SHP77 (cell line): ENCODE measurements around the gene PHACTR1.
"Not testable (repeated sequence)": the region's sequence is repeated elsewhere in the genome, so short reads cannot be mapped to it uniquely, and the experiment has no call there.

Source experiments
- DNase-seq, 2 experiments: peaks; one replicate each; lab custom pipeline; 2025; lab: John Stamatoyannopoulos, UW

PHACTR1 gene

DNA sequence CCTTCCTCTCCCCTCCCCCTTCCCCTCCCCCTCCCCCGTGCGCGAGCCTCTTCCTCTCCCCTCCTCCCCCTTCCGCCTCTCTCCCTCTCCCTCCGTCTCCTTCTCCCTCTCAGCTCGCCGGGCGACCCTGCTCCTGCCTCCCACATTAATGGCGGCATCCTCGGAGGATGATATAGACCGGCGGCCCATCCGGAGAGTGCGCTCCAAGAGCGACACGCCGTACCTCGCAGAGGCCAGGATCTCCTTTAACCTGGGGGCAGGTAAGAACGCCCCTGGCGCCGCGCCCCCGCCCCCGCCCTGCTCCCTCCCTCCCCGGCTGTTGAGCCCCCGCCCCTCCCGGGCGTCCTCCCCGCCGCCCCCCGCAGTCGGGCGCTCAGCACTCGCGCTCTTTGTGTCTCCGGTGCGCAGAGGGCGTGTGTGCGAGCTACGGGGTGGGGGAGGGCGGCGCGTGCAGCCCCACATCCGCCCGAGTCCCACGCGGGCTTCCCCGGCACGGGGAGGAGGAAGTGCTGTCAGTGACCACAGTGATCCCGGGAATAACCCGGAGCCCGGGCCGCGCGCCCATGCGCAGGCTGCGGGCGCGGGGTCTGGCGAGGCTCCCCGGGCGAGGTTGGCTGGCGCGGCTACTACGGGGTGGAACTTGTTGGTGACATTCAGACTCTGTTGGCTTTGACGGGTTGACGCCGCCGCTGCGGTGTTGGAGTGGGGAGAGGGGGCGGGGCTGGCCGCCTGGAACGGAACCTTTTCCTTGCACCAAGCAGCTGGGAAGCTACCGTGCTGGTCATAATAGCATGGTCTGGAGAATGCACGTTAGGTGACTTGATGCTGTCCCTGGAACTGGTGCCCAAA, 33.2 kb downstream of the PHACTR1 start:
- DNase-seq: no peak

DNA sequence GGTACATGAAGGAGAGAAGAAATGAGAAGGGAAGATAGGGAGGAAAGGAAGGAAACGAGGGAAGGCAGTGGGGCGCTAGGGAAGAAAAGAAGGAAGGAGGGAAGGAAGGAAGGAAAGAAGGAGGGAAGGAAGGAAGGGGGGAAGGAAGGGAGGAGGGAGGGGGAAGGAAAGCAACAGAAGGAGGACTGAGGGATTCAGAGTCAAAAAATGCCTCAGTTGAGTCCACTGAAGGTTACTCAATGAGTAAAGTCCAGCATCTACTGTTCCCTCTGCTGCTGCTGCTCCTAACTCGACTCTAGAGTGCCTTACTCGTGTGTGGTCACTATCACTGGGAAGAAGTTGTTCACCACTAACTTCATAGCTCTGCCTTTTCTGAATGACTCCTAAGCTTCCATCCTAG, 33.8 kb downstream of the PHACTR1 start:
- DNase-seq: no peak

DNA sequence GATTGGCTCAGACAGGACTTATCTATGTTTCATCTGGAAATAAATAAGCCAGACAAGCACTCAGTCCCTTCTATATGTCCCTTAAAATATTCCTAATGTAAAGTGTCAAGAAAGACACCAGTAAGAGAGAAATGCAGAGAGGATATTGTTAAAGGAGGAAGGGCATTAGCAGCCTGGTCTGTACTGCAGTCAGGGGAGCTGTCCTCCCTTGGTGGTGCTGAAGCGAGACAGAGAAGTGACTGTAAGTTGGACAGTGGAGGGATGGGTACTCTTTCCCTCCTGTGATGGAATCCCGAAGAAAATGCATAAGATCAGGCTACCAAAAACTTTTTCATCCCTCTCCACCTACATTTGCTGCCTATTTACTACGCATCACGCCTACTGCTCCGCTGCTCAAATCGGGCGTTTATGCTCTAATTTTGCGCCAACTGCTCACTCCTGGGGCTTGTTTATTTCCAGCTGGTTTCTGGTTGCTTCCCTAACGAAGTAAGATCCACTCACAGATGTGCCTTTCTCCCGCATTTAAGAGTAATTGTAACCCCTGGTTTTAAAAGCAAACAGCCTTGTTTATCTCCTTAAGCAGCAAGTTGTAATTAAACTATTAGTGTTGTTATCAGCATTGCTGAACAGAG, 35.2 kb downstream of the PHACTR1 start:
- DNase-seq: no peak

DNA sequence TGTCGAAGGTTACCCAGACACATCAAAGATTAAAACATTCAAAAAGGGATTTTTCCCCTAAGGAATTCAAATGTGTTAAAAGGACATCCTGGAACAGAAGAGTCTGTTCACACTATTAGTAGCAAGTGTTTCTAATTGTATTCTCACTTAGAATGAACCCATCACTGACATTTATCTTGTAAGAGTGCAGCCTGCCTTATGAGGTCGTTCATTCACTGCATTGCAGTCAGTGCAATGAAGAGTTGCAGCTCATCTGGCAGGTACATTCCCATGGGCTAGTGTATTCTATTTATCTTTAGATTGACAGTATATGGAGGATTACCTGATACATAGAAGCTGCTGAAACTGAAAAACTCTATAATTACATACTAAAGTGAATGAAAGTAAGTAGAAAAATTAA, 36.5 kb downstream of the PHACTR1 start:
- no peak for DNase-seq

DNA sequence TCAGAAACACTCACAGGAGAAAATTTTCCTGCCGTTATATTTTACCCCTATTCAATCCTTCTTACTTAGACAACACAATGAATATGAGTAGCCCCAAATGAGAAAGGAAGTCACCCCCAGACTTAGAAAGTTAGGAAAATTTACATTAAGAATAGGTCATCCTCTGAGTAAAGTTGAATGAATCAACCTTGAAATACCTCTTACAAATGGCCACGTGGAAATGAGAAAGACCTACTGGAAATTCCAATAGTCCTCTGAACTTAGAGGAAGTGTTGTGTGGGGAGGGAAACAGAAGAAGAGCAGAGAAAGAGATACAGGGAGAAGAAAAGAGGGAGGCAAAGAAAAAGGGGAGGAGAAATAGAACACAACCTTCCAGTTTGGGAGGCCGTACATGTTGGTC, 43.7 kb downstream of the PHACTR1 start:
- no peak for DNase-seq

DNA sequence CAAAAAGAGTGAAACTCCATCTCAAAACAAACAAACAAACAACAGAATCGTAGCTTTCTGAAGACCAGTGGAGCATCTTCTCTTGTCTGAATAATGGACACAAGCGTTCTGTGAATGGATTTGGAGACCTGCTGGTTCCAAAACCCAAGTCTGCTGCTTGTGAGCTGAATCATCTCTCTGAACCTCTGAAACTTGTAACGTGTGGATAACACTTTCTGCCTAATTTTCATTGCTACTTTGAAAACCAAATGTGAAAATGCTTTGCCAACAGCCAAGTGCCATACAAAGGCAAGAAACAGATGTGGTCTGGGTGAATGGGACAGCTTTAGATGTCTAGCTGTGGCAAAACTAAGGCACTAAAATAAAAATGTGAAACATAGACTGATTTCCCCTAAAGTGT, 44.3 kb downstream of the PHACTR1 start:
- no peak for DNase-seq

DNA sequence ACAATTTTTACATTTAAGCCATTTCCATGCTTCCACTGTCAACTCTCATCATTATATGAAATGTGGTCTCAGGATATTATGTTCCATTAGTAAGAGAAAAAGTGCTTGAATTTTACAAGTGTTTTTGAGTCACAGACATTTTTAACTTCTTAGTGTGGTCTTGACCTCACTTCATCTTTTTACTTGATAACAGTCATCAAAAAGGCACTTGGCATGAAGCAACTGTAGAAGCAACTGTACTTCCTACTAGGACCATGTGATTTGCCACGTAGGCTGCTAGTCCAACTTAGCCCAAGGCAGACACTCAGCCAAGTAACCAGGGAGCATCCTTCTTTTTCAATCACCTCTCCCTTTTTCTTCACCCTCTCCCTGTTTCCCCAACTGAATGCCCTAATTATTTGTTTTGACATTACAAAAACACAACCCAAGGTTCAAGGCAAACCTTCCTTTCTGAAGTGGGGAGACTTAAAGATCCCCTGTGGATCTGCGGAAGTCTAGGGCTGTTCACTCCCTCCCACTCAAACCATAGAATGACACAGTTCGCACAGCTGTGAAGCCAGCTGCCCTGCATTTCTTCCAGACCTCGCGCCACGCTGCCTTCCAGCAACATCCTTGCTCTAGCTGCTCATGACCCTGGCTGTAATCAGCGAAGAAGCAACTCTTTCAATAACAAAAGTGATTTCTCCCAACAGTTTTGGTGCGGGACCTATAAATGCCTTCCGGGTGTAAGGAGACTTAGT, 45.0 kb downstream of the PHACTR1 start:
- DNase-seq: no peak

DNA sequence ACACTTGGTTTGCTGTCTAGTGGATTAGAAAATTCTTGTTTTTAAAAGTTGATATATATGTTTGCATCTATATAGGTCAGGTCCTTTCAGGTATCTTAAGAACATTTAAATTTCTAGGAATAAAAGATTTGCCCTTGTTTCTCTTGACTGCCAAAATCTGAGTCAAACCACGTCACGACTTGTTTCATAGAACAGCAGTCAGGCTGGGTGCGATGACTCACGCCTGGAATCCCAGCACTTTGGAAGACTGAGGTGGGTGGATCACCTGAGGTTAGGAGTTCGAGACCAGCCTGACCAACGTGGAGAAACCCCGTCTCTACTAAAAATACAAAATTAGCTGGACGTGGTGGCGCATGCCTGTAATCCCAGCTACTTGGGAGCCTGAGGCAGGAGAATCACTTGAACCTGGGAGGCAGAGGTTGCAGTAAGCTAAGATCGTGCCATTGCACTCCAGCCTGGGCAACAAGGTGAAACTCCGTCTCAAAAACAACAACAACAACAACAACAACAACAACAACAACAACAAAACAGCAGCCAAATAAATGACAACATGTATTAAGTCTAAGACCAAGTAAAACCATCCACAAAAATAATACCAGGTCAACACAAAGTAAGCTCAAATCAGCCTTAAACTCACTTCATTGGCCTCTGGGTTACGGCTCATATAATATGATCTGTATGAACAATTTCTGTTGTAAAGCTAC, 46.3 kb downstream of the PHACTR1 start:
- not testable (repeated sequence) for DNase-seq

DNA sequence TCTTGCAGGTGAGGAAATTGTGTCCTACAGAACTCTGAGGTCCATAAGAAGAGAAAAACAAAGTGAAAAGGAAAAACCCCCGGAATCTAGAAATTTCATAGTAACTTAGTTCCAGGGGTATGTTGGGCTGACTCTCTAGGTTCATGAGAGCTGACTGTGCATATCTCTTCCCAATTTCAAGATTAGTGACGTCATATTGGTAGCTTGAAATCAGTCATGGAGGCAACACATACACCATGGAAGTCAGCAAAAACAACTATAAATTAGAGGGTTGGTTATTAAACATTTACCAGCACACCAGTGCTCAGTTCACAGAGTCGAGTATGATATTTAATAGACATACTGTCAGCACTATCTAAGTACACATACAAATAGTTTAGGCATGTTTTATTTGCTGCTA, 49.8 kb downstream of the PHACTR1 start:
- no peak for DNase-seq

DNA sequence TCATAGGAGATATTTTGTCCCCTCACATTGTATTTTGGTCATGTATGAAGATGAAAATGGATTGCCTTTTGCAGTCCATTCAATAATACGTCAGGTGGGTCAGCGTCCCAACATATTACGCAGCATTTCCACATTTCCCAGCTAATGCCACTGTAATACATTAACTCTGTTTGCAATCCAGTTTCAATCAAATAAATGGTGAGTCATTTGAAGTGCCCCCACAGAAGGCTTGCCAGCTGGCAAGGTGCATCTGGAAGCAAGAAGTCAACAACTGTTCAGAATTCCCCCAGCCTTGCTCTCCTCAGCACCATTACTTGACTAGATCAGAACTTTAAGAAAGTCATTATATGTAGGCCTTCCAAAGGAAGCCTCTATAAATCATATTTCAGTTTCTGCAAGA, 50.4 kb downstream of the PHACTR1 start:
- DNase-seq: no peak

DNA sequence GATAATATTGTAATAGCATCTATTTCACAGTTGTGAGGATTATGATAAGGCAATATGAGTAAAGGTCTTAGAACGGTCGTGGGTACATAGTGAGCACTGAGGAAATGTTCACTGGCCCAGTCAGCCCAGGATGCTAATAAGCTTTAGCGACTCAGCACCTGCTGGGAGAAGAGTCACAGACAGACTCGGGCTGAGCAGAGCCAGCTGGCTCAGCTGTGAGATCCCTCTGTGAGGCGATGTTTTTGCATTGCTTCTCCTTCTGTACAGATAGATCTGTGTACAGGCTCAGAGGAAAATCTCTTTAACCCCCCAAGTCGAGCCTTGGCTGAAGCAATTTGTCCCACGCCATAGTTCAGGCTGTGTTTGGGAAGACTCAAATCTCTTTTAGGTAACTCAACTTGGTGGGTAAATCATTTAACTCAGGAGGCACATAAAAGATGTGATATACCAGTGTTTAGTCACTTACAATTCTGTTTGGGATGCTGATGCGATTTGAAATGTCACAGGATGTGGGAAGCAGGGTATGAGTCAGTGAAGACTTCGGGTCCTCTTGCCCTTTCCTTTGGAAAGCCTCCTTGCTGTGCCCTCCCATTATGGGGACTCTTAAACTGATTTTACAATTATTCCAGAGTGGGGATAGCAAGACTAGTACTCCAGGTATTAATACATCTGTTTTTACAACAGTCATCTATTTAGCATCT, 53.1 kb downstream of the PHACTR1 start:
- DNase-seq: no peak

DNA sequence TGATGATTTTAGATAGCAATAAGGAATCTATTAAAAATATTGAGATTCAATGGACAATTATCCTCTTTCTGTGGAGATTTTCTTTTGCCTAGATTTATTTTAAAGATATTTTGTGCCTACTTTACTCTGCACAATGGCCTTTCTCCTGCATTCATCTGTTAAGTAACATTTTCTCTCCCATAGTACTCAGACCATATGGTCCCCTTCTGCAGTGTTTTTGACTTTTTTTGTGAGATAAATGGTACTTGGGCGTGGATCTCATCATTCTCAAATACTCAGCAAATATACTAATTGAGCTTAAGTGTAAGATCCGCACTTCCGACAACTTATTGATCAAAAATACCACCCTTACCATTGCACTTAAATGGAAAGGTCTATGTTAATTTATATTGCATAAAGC, 55.8 kb downstream of the PHACTR1 start:
- no peak for DNase-seq

DNA sequence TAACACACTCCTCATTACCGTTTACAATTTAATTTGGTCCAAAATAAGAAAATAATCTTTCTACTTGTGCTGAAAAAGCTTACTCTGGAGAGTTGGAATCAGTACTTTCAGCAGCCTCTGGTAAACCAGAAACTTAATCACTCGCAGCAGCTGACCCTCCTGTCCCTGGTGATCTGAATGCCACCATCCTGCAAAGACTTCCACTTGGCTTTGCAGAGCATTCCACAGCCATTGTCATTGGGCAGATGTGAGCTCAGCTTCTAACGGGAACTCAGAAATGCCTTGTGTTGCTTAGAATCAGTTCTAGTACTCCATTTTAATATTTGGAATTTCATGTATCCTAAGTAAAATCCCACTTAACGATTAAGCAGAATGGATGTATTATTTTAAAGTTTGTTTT, 59.7 kb downstream of the PHACTR1 start:
- no peak for DNase-seq

DNA sequence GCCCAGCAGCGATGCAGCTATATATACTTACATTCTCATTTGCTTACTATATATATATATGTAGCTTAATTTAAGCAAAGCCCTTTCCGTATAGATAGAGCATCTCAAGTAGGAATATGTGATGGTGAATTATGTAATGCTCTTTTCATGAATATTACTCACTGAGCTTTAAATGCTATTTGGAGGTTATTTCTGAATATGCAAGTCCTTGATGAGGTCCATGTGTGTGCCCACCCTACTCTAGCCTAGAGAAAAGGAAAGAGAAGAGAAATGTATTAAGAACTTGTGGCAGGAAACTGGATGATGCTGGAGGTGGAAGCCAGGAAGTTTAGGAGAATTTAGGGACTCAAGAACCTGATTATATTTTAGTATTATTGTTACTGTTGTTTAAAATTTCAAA, 63.2 kb downstream of the PHACTR1 start:
- no peak for DNase-seq

DNA sequence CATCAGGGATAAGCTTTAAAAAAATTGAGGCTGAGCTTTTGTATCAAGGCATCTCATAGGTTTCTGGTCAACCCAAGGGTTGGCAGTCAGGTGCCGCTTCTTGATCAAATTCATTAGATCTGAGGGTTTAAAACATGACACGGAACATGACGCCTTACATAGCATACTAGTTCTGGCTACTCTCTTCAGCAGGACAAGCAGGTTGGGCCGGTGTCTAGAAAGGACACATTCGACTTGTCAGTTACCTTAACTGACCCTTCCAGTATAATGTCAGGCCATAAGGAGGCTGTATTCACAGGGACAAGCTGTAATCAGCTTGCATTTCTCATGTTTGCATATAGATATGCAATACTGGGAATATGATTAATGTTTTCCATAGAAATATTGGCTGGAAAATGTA, 65.6 kb downstream of the PHACTR1 start:
- no peak for DNase-seq

DNA sequence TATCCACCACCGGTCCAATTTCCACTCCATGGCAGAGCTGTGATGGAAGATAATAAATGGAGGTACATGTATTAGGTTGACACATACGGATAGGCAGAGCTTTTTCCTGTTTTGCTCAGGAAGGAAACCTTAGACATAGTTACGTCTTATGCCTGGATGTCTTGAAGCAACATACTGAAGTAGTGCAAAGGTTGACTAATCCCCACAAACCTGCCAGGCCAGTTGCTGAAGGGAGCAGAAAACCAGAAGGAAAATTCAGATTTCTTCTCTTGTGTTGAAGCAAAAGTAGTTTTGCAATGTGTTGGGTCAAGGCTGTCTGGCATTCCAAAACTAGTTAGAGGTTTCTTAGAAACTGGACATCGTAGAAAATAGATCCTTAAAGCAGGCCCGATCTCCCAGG, 68.7 kb downstream of the PHACTR1 start:
- no peak for DNase-seq

DNA sequence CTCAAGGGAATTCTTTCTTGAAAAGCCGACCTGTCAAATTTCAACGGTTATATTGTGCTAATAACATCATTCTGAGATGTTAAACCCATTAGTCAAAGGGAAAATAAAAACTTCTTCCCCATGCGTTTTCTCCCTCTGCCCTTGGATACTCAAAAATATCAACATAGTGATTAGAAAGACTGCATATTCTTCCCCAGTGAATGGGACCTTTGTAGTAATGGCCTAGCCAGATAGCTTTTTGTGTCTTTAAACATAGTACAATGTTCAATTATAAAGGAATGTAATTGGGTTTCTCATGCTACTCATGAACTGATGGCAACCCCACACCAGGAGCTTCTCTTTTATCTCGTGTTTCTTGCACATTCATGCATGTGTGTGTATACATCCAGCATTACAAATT, 69.4 kb downstream of the PHACTR1 start:
- DNase-seq: no peak

DNA sequence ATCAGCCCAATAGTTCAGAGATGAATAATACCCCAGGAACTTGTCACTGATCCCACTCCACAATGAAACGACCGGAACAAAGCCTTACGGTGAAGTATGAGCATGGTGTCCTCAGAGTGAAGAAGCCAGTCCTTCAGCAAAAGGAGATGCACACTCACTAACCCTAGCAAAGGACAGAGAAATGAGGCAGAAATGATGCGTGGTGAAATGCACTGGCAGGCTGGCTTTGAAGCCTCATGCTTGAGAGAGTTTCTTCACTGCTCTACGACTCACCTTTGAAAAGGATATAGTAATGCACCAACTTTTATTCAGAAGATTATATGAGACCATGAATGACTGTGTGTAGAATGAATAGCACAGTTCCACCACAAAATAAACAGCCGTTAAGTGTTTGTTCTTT, 74.8 kb downstream of the PHACTR1 start:
- no peak for DNase-seq

DNA sequence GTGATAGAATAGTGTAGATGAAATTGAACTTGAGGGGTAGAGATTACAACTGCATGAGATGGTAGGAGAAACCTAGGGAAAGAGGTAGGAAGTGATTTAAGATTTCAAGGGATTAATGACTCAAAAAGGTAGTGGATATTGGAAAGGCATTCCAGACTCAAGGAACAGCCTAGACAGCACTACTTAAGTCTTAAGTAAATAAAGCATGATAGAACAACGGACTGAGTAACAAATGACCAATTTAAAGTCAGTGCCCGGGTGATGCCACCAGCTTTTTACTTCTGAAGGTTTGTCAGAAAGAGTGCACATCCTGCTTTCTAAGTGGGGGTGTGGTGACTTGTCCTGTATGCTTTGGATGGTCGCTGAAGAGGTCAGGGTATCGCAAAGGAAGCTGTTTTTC, 81.8 kb downstream of the PHACTR1 start:
- DNase-seq: no peak

DNA sequence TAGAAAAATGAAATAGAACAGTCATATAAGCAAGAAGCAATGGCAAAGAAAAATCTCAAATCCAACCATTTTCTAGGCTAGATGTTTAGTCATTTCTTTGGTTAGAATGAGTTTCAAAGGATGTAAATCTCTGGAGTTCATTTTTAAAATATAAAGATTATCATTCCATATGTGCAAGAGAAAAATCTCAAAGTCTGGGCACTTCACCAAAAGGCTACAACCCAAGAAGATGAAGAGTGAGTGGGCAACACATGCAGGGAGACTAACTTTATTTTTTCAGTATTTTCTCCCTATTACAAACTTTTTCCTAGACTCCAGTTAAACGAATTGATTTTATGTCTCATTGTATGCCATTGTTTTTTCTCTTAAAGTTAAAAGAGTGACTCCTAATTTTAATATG, 83.6 kb downstream of the PHACTR1 start:
- DNase-seq: no peak

DNA sequence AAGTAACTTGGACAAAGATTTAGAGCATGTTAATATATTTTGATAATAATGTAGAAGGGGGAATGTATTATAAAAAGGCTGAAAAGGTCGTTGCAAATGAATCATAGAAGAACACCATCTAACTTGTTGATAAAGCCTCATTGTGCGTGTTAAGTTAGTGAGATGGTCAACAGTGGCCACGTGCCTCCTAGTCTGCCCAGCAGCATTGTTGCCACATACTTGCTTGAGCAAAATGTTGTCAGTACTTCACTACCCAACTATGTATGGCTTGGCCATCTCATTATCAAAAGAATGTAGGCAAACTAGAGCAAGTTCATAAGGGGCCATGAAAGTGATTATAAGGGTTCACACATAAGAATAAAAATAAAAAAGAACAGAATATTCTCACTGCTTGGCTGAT, 84.6 kb downstream of the PHACTR1 start:
- DNase-seq: no peak

DNA sequence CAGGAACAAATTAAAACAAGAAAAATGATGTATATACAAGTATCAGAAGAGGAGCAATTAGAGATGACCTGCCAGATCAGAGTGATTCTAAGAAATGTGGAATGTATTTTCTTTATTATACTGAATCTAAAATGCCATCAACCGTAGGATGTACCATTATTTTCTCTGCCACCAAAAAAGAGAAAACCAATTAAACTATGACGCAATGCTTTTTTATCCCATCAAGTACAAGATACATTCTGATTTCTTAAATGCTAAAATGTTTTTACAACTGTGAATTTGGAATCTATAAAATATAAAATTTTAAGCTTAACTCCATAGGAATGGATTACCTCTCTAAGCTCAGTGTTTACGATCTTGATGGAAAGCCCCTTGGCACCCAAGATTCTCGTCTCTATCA, 85.9 kb downstream of the PHACTR1 start:
- DNase-seq: no peak
